Measurements from ENCODE around the gene KIF12.
"Not testable (repeated sequence)": the region's sequence is repeated elsewhere in the genome, so short reads cannot be mapped to it uniquely, and the experiment has no call there.

Gene KIF12

DNA sequence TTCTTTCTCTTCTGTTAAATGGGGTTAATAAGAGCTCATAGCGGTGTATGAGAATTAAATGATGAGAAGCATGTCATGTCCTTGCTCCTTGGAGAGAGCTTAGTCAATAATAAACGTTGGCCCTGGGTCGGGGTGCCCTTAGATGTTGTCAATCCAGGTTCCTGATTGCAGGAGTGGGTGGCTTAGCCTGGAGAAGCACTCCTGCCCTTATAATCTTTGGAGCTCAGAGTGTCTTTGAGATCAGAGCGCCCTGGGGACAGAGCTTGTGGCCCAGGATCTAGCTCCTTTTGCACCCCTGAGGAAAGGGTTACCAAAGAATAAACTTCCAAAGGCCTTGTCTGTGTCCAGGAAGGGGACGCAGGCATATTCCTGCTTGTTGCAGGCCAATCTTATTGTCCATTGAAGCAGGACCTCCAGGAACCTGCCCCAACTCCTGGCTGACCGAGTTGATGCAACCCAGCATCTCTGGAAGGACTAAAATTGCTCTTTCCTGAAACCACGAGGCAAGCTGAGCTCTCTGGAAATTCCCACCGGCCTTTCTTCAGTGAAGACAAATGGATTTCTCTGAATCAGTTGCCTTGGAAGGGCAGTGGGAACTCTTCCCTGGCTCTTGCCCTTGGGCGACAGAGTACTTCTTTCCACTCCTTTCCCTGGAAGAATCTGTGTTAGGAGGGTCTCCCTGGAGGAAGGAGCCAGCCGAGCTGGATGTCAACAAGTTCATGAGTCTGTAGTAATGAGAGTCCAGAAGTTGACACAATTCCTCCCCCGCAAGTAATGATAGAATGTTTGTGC, 14.6 kb downstream of the KIF12 start:
- no peak for DNase-seq (ENCODE audit: low read depth)
- no peak for TF ChIP-seq CTCF (IDR thresholded peaks at IDR 0.05; ENCODE audit: insufficient read depth, low read depth, low read length, missing control alignments)

GRCh38 chr9:114083666-114084065, 15.4 kb downstream of the KIF12 start:
- no peak for DNase-seq (ENCODE audit: low read depth)
- no peak for TF ChIP-seq CTCF (IDR thresholded peaks at IDR 0.05; ENCODE audit: insufficient read depth, low read depth, low read length, missing control alignments)
- no peak overlapping the region for H3K4me3 ChIP-seq (ENCODE audit: low read length)

More for the DNA sequence above, 14.6 kb downstream of the KIF12 start:
- H3K4me3 ChIP-seq (ENCODE audit: low read length) = no peak overlapping the region

DNA sequence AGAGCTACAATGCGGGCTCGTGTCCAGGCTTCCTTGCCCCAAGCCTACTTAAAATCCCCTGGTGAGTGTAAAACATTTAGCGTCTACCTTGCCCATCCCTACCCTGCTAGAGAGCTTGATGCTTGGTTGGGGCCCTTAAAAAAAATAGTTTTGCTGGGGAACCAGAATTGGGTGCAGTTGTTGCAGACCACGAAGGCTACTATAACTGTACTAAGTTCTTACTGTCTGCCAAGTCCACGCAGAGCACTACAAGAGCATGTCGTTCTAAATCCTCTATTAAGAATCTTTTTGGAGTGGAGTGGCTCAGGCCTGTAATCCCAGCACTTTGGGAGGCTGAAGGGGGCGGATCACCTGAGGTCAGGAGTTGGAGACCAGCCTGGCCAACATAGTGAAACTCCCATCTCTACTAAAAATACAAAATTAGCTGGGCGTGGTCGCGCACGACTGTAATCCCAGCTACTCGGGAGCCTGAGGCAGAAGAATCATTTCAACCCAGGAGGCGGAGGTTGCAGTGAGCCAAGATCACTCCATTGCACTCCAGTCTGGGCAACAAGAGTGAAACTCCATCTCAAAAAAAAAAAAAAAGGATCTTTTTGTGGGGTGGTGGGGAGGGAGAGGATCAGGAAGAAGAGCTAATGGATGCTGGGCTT, 16.2 kb downstream of the KIF12 start:
- not testable (repeated sequence) for H3K4me3 ChIP-seq (ENCODE audit: low read length); DNase-seq (ENCODE audit: low read depth)

- TF ChIP-seq CTCF (IDR thresholded peaks at IDR 0.05; ENCODE audit: insufficient read depth, low read depth, low read length, missing control alignments) = peak; percentile 86
- DNase-seq (ENCODE audit: low read depth) = peak; percentile 86
- no peak overlapping the region for H3K4me3 ChIP-seq (ENCODE audit: low read length)
Observed at GRCh38 chr9:114082017-114082762, 16.9 kb downstream of the KIF12 start.

DNA sequence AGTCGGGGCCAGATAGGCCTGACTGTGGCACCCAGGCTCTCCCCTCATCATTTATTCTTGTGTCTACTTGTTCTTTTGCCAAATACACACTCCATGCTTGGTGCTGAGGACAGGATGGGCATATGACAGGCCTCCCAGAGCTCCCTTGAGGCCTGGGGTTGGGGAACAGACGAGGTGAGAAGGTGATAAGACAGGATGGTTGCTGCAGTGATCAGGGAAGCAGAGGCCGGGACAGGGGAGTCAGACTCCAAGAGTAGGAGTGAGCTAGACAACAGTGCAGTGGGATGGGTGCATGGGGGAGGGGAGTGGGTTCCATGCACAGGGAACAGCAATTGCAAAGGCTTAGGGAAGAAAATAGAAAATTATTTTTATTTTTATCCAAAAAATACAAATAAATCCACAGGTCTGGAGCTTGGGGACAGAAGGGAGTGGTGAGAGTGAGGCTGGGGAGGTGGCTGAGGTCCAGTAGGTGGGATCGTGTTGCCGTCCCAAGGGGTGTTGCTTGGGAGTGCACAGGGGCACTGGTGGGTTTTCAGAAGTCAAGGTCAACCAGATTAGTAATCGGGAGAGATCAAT, 17.6 kb downstream of the KIF12 start:
- TF ChIP-seq CTCF (IDR thresholded peaks at IDR 0.05; ENCODE audit: insufficient read depth, low read depth, low read length, missing control alignments) = no peak
- DNase-seq (ENCODE audit: low read depth) = no peak

GRCh38 chr9:114080773-114081440, 18.2 kb downstream of the KIF12 start:
- no peak overlapping the region for H3K4me3 ChIP-seq (ENCODE audit: low read length)
- no peak for TF ChIP-seq CTCF (IDR thresholded peaks at IDR 0.05; ENCODE audit: insufficient read depth, low read depth, low read length, missing control alignments)
- DNase-seq (ENCODE audit: low read depth) = no peak

More for the DNA sequence above, 17.6 kb downstream of the KIF12 start:
- no peak overlapping the region for H3K4me3 ChIP-seq (ENCODE audit: low read length)

All from epithelial cell of esophagus (primary cell).